ENCODE measurements around the gene LRRN4. TPM values are rescaled to one million over a fixed set of nuclear protein-coding genes. Genes with fewer than 3 reads are reported as not detected.

Gene LRRN4
- total RNA-seq, 1 donor from 2014 or later = not detected

- TF ChIP-seq CTCF (IDR thresholded peaks at IDR 0.05) (no peak), POLR2AphosphoS5 (IDR thresholded peaks at IDR 0.05; ENCODE audit: insufficient read depth in 1 of 2, low read depth in 1 of 2) (no peak), POLR2A (IDR thresholded peaks at IDR 0.05) (no peak)
Measured at GRCh38 chr20:6046432-6046831, 7.4 kb downstream of the LRRN4 start.

GRCh38 chr20:6045566-6045965 is 8.3 kb downstream of the LRRN4 start:
- intact Hi-C loops (cut with DNase I) = no loop called here
- no peak for DNase-seq (ENCODE audit: extremely low spot score in 2 of 2)
- no peak for TF ChIP-seq POLR2A (IDR thresholded peaks at IDR 0.05)
- TF ChIP-seq CTCF (IDR thresholded peaks at IDR 0.05) = no peak
- TF ChIP-seq POLR2AphosphoS5 (IDR thresholded peaks at IDR 0.05; ENCODE audit: insufficient read depth in 1 of 2, low read depth in 1 of 2) = no peak

More at GRCh38 chr20:6046432-6046831, 7.4 kb downstream of the LRRN4 start:
- H3K4me1 ChIP-seq = no peaks in the 10 kb centered on the region
- intact Hi-C loops (cut with DNase I) = no loop called here
- peaks cover 0 to 8% of the 10 kb centered on the region in 2 donors for H3K36me3 ChIP-seq
- no peak for DNase-seq (ENCODE audit: extremely low spot score in 2 of 2)
- no peaks in the 10 kb centered on the region for H3K9me3 ChIP-seq
- no peak overlapping the region for H3K4me3 ChIP-seq
- no peaks in the 10 kb centered on the region for H3K27me3 ChIP-seq
- H3K27ac ChIP-seq = no peak overlapping the region

GRCh38 chr20:6044115-6044514 is 9.7 kb downstream of the LRRN4 start:
- Histone ChIP-seq H3K4me1 (no peaks in the 10 kb centered on the region), H3K4me3 (no peak overlapping the region), H3K9me3 (no peaks in the 10 kb centered on the region), H3K27me3 (no peaks in the 10 kb centered on the region), H3K36me3 (peaks cover 0 to 24% of the 10 kb centered on the region in 2 donors), H3K27ac (no peak overlapping the region)
- intact Hi-C loops (cut with DNase I) = no loop called here
- no peak for DNase-seq (ENCODE audit: extremely low spot score in 2 of 2)
- TF ChIP-seq CTCF (IDR thresholded peaks at IDR 0.05) (no peak), POLR2A (IDR thresholded peaks at IDR 0.05) (no peak), POLR2AphosphoS5 (IDR thresholded peaks at IDR 0.05; ENCODE audit: insufficient read depth in 1 of 2, low read depth in 1 of 2) (no peak)

More at GRCh38 chr20:6045566-6045965, 8.3 kb downstream of the LRRN4 start:
- Histone ChIP-seq H3K27me3 (no peaks in the 10 kb centered on the region), H3K4me1 (no peaks in the 10 kb centered on the region), H3K36me3 (peaks cover 0 to 17% of the 10 kb centered on the region in 2 donors), H3K4me3 (no peak overlapping the region), H3K27ac (no peak overlapping the region), H3K9me3 (no peaks in the 10 kb centered on the region)

GRCh38 chr20:6041808-6042265 is 12.0 kb downstream of the LRRN4 start:
- Histone ChIP-seq H3K9me3 (no peaks in the 10 kb centered on the region), H3K4me3 (no peak overlapping the region), H3K36me3 (peaks cover 0 to 36% of the 10 kb centered on the region in 2 donors), H3K27ac (no peak overlapping the region), H3K4me1 (no peaks in the 10 kb centered on the region), H3K27me3 (no peaks in the 10 kb centered on the region)
- intact Hi-C loops (cut with DNase I) = no loop called here
- TF ChIP-seq POLR2AphosphoS5 (IDR thresholded peaks at IDR 0.05; ENCODE audit: insufficient read depth in 1 of 2, low read depth in 1 of 2) = no peak
- no peak for TF ChIP-seq POLR2A (IDR thresholded peaks at IDR 0.05)
- no peak for TF ChIP-seq CTCF (IDR thresholded peaks at IDR 0.05)
- DNase-seq (ENCODE audit: extremely low spot score in 2 of 2) = no peak

- no peaks in the 10 kb centered on the region for H3K9me3 ChIP-seq
- no peaks in the 10 kb centered on the region for H3K27me3 ChIP-seq
- intact Hi-C loops (cut with DNase I) = no loop called here
- no peak overlapping the region for H3K4me3 ChIP-seq
- H3K4me1 ChIP-seq = no peaks in the 10 kb centered on the region
- no peak overlapping the region for H3K27ac ChIP-seq
- no peak for DNase-seq (ENCODE audit: extremely low spot score in 2 of 2)
- TF ChIP-seq CTCF (IDR thresholded peaks at IDR 0.05) (no peak), POLR2AphosphoS5 (IDR thresholded peaks at IDR 0.05; ENCODE audit: insufficient read depth in 1 of 2, low read depth in 1 of 2) (no peak), POLR2A (IDR thresholded peaks at IDR 0.05) (no peak)
- H3K36me3 ChIP-seq = peaks cover 0 to 43% of the 10 kb centered on the region in 2 donors
Measured at GRCh38 chr20:6040958-6041807, 12.7 kb downstream of the LRRN4 start.
